DND-41 (cell line): ENCODE results near the gene TMCC1.
"Not testable (repeated sequence)": the region's sequence is repeated elsewhere in the genome, so short reads cannot be mapped to it uniquely, and the experiment has no call there.

Source experiments
- ATAC-seq: fragments of 200-7000 bp; cut with Tn5 transposase; 3 replicates; pipeline ENCODE4 v1.9.1; 2021; ENCODE audit warnings: low read depth; ENCODE audit not compliant: insufficient read depth
- DNase-seq: peaks from one replicate; pipeline ENCODE4 v3.0.0-alpha.2; 2020
- H2AFZ ChIP-seq: 2 replicates; pipeline ENCODE4 v1.6.0; 2012; ENCODE audit warnings: low read depth, low read length
- H3K27ac ChIP-seq: 2 replicates; pipeline ENCODE4 v1.5.1; 2012; ENCODE audit warnings: low read length, inconsistent platforms
- H3K27me3 ChIP-seq: fragments of 200-600 bp; sonication (generic); 2 replicates; pipeline ENCODE4 v1.6.0; 2012; ENCODE audit warnings: low read length, mild to moderate bottlenecking, inconsistent platforms; ENCODE audit not compliant: insufficient read depth, poor library complexity
- H3K36me3 ChIP-seq: 2 replicates; pipeline ENCODE4 v1.5.1; 2012; ENCODE audit warnings: low read length, inconsistent platforms; ENCODE audit not compliant: insufficient read depth
- H3K4me1 ChIP-seq: 2 replicates; pipeline ENCODE4 v1.5.1; 2012; ENCODE audit warnings: mild to moderate bottlenecking, low read length; ENCODE audit not compliant: insufficient read depth
- H3K4me2 ChIP-seq: 2 replicates; pipeline ENCODE4 v1.6.0; 2012; ENCODE audit warnings: mild to moderate bottlenecking, moderate library complexity, low read length, inconsistent platforms; ENCODE audit not compliant: insufficient read depth
- H3K4me3 ChIP-seq, 2 experiments: fragments of 200-600 bp in 1 of 2; shearing (Covaris generic) in 1 of 2; 2 replicates each; pipeline ENCODE4 v1.5.1; 2012 to 2016; ENCODE audit warnings: inconsistent platforms in 2 of 2, low read length in 2 of 2, mild to moderate bottlenecking in 2 of 2, low read depth in 1 of 2, moderate library complexity in 1 of 2
- H3K79me2 ChIP-seq: 2 replicates; pipeline ENCODE4 v1.6.0; 2012; ENCODE audit warnings: low read length, inconsistent platforms; ENCODE audit not compliant: insufficient read depth
- H3K9ac ChIP-seq: 2 replicates; pipeline ENCODE4 v1.6.0; 2012; ENCODE audit warnings: low read depth, mild to moderate bottlenecking, inconsistent platforms, low read length, moderate library complexity
- H3K9me3 ChIP-seq: 2 replicates; pipeline ENCODE4 v1.5.1; 2012; ENCODE audit warnings: low read length, moderate library complexity, mild to moderate bottlenecking, inconsistent platforms; ENCODE audit not compliant: insufficient read depth, severe bottlenecking
- H4K20me1 ChIP-seq: 2 replicates; pipeline ENCODE4 v1.6.0; 2012; ENCODE audit warnings: low read length; ENCODE audit not compliant: insufficient read depth
- CTCF ChIP-seq: IDR thresholded peaks from 2 replicates; pipeline ENCODE4 v1.5.1; 2012; ENCODE audit warnings: borderline replicate concordance, low read length, moderate library complexity, mild to moderate bottlenecking; ENCODE audit not compliant: poor library complexity, severe bottlenecking; ENCODE audit errors: extremely low read depth
- EZH2 ChIP-seq: IDR thresholded peaks from 3 replicates; pipeline ENCODE4 v1.6.1; 2012; ENCODE audit warnings: borderline replicate concordance, low read depth, mild to moderate bottlenecking, moderate library complexity, low read length, inconsistent platforms; ENCODE audit not compliant: severe bottlenecking

TMCC1 gene

DNA sequence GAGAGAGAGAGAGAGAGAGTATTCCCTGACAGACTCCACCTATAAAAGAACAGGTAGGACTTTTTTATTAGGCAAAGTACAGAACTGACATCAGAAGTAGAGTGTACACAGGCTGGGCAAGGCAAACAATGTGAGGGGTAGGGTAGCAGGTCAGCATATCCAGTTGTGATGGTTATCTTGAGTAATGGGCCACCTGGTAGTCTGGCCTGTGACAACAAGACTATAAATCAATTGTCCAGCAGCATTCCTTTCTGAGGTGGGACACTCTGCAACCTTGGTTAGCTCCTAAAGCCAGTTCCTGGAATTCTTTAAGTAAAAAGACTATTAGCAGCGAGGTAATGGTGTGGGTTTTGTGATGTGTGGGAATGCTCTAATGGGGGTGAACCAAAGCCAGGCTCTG, 14.9 kb upstream of the TMCC1 start:
- no peaks in the 10 kb centered on the region for H4K20me1 ChIP-seq
- DNase-seq (no peak), ATAC-seq (no peak)
- no peak overlapping the region for H3K27ac ChIP-seq
- peaks cover 11% of the 10 kb centered on the region; the same call in 1 of the 2 replicates for H3K36me3 ChIP-seq
- no peaks in the 10 kb centered on the region for H3K27me3 ChIP-seq
- H3K79me2 ChIP-seq: no peaks in the 10 kb centered on the region
- peaks cover 34% of the 10 kb centered on the region for H3K9me3 ChIP-seq
- no peak overlapping the region for H3K4me2 ChIP-seq
- no peak overlapping the region for H3K4me3 ChIP-seq
- no peak overlapping the region for H2AFZ ChIP-seq
- no peak for TF ChIP-seq CTCF
- no peak for TF ChIP-seq EZH2
- H3K9ac ChIP-seq: no peak overlapping the region
- no peaks in the 10 kb centered on the region for H3K4me1 ChIP-seq

- peaks cover 27% of the 10 kb centered on the region for H3K9me3 ChIP-seq
- peak; percentile 17 for DNase-seq
- H3K4me1 ChIP-seq, H3K27ac ChIP-seq, H3K36me3 ChIP-seq, H3K4me3 ChIP-seq, H4K20me1 ChIP-seq, H3K4me2 ChIP-seq, H3K27me3 ChIP-seq, H3K9ac ChIP-seq, H2AFZ ChIP-seq, H3K79me2 ChIP-seq, ATAC-seq: not testable (repeated sequence)
These were observed 7.8 kb upstream of the TMCC1 start for GRCh38 chr3:129901272-129901671.

- no peak for DNase-seq
- H3K9ac ChIP-seq: no peak overlapping the region
- TF ChIP-seq EZH2 (no peak), CTCF (no peak)
These were observed 3.5 kb upstream of the TMCC1 start for GRCh38 chr3:129897026-129897425.

DNA sequence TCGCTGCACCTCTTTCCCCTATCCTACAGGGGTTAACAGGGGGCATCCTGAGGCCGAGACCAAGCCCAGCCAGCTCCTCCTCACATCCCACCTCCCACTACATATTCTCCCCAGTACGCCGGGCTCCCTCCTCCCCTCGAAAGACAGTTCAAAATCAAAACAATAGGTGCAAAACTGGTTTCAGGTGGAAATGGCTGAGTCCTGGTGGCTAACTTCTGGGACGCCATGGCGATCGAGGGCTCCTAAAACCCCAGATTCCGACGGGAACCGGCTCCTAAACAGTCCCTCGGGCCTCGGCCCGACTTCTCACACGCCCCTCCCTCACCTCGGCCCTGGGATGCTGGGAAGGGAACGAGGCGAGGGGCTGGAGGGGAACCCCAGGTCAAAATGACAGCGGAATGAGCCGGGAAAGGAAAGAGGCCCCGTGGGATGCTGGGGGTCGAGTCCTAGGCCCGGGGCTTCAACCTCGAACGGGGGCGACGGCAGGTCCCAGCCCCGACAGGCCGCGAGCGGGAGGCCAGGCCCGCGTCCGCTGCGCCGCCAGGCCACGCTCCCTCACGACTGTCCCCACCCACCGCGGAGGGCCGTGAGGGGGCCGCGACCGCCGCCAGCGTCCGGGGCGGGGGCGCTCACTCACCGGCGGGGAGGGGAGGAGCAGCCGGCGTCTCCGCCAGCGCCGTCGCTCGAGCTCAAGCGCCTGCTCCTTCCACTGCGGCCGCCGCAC, 492 bp downstream of the TMCC1 start:
- Histone ChIP-seq H3K79me2 (peaks cover 60% of the 10 kb centered on the region), H2AFZ (peak overlapping the region; percentile 80), H3K36me3 (peaks cover 9% of the 10 kb centered on the region), H3K4me3 (peak overlapping the region; percentile 56 to 89), H3K27me3 (no peaks in the 10 kb centered on the region), H4K20me1 (peaks cover 9% of the 10 kb centered on the region; the same call in 1 of the 2 replicates), H3K27ac (peak overlapping the region; percentile 89), H3K9me3 (peaks cover 2% of the 10 kb centered on the region), H3K4me1 (peaks cover 55% of the 10 kb centered on the region), H3K4me2 (peak overlapping the region; percentile 92), H3K9ac (peak overlapping the region; percentile 93)
- ATAC-seq (peak; percentile 62), DNase-seq (peak; percentile 43)
- TF ChIP-seq CTCF (peak; percentile 10), EZH2 (no peak)

More at GRCh38 chr3:129897026-129897425, 3.5 kb upstream of the TMCC1 start:
- Histone ChIP-seq H3K4me3 (no peak overlapping the region), H3K79me2 (peaks cover 23% of the 10 kb centered on the region), H3K27ac (no peak overlapping the region), H3K27me3 (no peaks in the 10 kb centered on the region), H3K4me2 (no peak overlapping the region), H4K20me1 (0 out of 2 replicates have a peak, but pooled peaks cover 5% of the 10 kb centered on the region), H3K36me3 (no peaks in the 10 kb centered on the region; the same call in 1 of the 2 replicates), H3K4me1 (peaks cover 21% of the 10 kb centered on the region), H2AFZ (no peak overlapping the region), H3K9me3 (peaks cover 6% of the 10 kb centered on the region)
- no peak for ATAC-seq
